Neural cell (in vitro differentiated cells): ENCODE results near the gene CTBP2.

Experiments used
- EZH2 ChIP-seq: fragments of 200-600, 300-800 bp; shearing (Covaris generic), sonication (generic); IDR thresholded peaks from 2 replicates; pipeline ENCODE4 v1.6.1; 2014; ENCODE audit warnings: antibody characterized with exemption, low read length, borderline replicate concordance, mild to moderate bottlenecking; ENCODE audit not compliant: insufficient read depth, poor library complexity, severe bottlenecking
- POLR2AphosphoS5 ChIP-seq: IDR thresholded peaks from 2 replicates; pipeline ENCODE4 v1.6.1; 2012
- TAF1 ChIP-seq: IDR thresholded peaks from 2 replicates; pipeline ENCODE4 v1.6.1; 2012; ENCODE audit warnings: low read depth
- TF ChIP-seq, protein P1 (sequence below): fragments of 450-650 bp; IDR thresholded peaks from 2 replicates; pipeline ENCODE4 v1.5.1; 2014; ENCODE audit warnings: antibody characterized with exemption, mild to moderate bottlenecking, moderate library complexity; ENCODE audit not compliant: poor library complexity, severe bottlenecking
- TF ChIP-seq, protein P2 (sequence below): IDR thresholded peaks from 2 replicates; pipeline ENCODE4 v1.6.1; 2012; ENCODE audit warnings: borderline replicate concordance

DNA sequence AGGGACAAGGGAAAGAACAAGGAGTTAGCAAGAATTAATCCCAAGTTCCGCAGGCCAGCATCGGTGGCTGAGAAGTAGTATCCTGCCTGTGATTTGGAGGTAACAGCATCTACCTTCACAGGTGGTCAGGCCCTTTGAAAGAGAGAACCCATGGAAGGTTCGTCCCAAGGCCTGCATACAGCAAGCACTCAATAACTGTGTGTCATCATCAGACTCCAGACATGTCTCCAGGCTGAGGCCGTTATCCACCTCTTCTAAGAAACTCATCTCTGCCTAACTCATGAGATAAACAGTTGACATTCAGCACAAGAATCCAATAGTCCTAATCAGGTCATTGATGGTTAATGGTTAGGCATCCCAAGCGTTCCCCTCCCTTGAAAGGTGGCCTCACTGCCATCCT, 45.0 kb downstream of the CTBP2 start:
- TF ChIP-seq, protein P1, sequence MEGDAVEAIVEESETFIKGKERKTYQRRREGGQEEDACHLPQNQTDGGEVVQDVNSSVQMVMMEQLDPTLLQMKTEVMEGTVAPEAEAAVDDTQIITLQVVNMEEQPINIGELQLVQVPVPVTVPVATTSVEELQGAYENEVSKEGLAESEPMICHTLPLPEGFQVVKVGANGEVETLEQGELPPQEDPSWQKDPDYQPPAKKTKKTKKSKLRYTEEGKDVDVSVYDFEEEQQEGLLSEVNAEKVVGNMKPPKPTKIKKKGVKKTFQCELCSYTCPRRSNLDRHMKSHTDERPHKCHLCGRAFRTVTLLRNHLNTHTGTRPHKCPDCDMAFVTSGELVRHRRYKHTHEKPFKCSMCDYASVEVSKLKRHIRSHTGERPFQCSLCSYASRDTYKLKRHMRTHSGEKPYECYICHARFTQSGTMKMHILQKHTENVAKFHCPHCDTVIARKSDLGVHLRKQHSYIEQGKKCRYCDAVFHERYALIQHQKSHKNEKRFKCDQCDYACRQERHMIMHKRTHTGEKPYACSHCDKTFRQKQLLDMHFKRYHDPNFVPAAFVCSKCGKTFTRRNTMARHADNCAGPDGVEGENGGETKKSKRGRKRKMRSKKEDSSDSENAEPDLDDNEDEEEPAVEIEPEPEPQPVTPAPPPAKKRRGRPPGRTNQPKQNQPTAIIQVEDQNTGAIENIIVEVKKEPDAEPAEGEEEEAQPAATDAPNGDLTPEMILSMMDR, result no peak
- TF ChIP-seq POLR2AphosphoS5, result no peak
- TF ChIP-seq TAF1, result no peak
- no peak for TF ChIP-seq EZH2
- TF ChIP-seq, protein P2, sequence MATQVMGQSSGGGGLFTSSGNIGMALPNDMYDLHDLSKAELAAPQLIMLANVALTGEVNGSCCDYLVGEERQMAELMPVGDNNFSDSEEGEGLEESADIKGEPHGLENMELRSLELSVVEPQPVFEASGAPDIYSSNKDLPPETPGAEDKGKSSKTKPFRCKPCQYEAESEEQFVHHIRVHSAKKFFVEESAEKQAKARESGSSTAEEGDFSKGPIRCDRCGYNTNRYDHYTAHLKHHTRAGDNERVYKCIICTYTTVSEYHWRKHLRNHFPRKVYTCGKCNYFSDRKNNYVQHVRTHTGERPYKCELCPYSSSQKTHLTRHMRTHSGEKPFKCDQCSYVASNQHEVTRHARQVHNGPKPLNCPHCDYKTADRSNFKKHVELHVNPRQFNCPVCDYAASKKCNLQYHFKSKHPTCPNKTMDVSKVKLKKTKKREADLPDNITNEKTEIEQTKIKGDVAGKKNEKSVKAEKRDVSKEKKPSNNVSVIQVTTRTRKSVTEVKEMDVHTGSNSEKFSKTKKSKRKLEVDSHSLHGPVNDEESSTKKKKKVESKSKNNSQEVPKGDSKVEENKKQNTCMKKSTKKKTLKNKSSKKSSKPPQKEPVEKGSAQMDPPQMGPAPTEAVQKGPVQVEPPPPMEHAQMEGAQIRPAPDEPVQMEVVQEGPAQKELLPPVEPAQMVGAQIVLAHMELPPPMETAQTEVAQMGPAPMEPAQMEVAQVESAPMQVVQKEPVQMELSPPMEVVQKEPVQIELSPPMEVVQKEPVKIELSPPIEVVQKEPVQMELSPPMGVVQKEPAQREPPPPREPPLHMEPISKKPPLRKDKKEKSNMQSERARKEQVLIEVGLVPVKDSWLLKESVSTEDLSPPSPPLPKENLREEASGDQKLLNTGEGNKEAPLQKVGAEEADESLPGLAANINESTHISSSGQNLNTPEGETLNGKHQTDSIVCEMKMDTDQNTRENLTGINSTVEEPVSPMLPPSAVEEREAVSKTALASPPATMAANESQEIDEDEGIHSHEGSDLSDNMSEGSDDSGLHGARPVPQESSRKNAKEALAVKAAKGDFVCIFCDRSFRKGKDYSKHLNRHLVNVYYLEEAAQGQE, result no peak
